AG10803 (cell line): Measurements from ENCODE around the gene DIAPH2.

ENCODE experiments used
- DNase-seq: peaks from one replicate; pipeline ENCODE4 v3.0.0; 2010; ENCODE audit warnings: low read depth
- H3K4me3 ChIP-seq: 2 replicates; pipeline ENCODE4 v1.5.1; 2011; ENCODE audit warnings: mild to moderate bottlenecking, low read length, control low read depth
- CTCF ChIP-seq: conservative IDR thresholded peaks from 2 replicates; pipeline ENCODE4 v1.5.1; 2011; ENCODE audit warnings: mild to moderate bottlenecking, low read length, control low read depth, inconsistent platforms

DIAPH2 gene

GRCh38 chrX:97310373-97310772 lies 625.7 kb downstream of the DIAPH2 start:
- no peak for DNase-seq
- TF ChIP-seq CTCF, result no peak
- no peak overlapping the region for H3K4me3 ChIP-seq

GRCh38 chrX:97311066-97311778 lies 626.6 kb downstream of the DIAPH2 start:
- H3K4me3 ChIP-seq, result no peak overlapping the region
- TF ChIP-seq CTCF, result no peak
- no peak for DNase-seq

- no peak for TF ChIP-seq CTCF
- H3K4me3 ChIP-seq, result no peak overlapping the region
- DNase-seq, result no peak
These were observed 629.7 kb downstream of the DIAPH2 start for GRCh38 chrX:97314345-97314744.

GRCh38 chrX:97315939-97316338 lies 631.3 kb downstream of the DIAPH2 start:
- H3K4me3 ChIP-seq, result no peak overlapping the region
- TF ChIP-seq CTCF, result no peak
- no peak for DNase-seq

GRCh38 chrX:97320305-97320704 lies 635.7 kb downstream of the DIAPH2 start:
- H3K4me3 ChIP-seq, result no peak overlapping the region
- TF ChIP-seq CTCF, result no peak
- DNase-seq, result no peak

- no peak overlapping the region for H3K4me3 ChIP-seq
- no peak for DNase-seq
- TF ChIP-seq CTCF, result no peak
These were observed 637.8 kb downstream of the DIAPH2 start for GRCh38 chrX:97322401-97322800.

GRCh38 chrX:97326456-97326855 lies 641.8 kb downstream of the DIAPH2 start:
- no peak overlapping the region for H3K4me3 ChIP-seq
- TF ChIP-seq CTCF, result no peak
- DNase-seq, result no peak
